T-cell (primary cell): ENCODE measurements around the gene COTL1. TPM values are rescaled to one million over a fixed set of nuclear protein-coding genes. Genes with fewer than 3 reads are reported as not detected.

Experiments used
- ATAC-seq, 4 experiments: fragments of 200-7000 bp in 3 of 4; fragments of 150-1000 bp in 1 of 4; cut with Tn5 transposase; replicated peaks in 1 of 4; 1 replicate in 3 of 4; 2 replicates in 1 of 4; pipeline ENCODE4 v1.10.0; 2021; ENCODE audit warnings: moderate library complexity in 3 of 4, mild to moderate bottlenecking in 2 of 4, moderate number of reproducible peaks in 1 of 4
- CTCF ChIA-PET, 2 donors: fragments of 300-600 bp; sonication (Branson Sonifier 250); formaldehyde crosslinking; loops; one replicate each; lab custom pipeline; 2022; ENCODE audit warnings: antibody characterized with exemption in 2 of 2; lab: Charles Lee
- POLR2A ChIA-PET, 2 donors: fragments of 300-600 bp; sonication (Branson Sonifier 250); formaldehyde crosslinking; loops; one replicate each; lab custom pipeline; 2022; ENCODE audit warnings: antibody characterized with exemption in 2 of 2; lab: Charles Lee
- DNase-seq, 35 experiments: peaks; one replicate each; pipeline versions ENCODE4 v3.0.0 to v3.0.0-alpha.2; 2013 to 2023
- H3K27ac ChIP-seq: one replicate; pipeline ENCODE4 v1.5.1; 2013; ENCODE audit warnings: low read length
- H3K27me3 ChIP-seq, 2 experiments: replicated peaks in 1 of 2; 1 replicate in 1 of 2; 2 replicates in 1 of 2; pipeline versions ENCODE4 v1.6.1 to v1.7.0; 2013; ENCODE audit warnings: low read length in 1 of 2, mixed read lengths in 1 of 2; ENCODE audit not compliant: control insufficient read depth in 2 of 2, insufficient read depth in 2 of 2; ENCODE audit errors: extremely low read depth in 1 of 2
- H3K36me3 ChIP-seq, 2 donors: 1 replicate in 1 of 2; 2 replicates in 1 of 2; pipeline versions ENCODE4 v1.6.1 to v1.7.0; 2013; ENCODE audit warnings: low read length in 1 of 2; ENCODE audit not compliant: control insufficient read depth in 2 of 2, insufficient read depth in 1 of 2; ENCODE audit errors: extremely low read depth in 1 of 2
- H3K4me1 ChIP-seq, 2 experiments: 1 replicate in 1 of 2; 2 replicates in 1 of 2; pipeline versions ENCODE4 v1.6.1 to v1.7.0; 2013; ENCODE audit warnings: low read length in 2 of 2, mixed read lengths in 1 of 2; ENCODE audit not compliant: insufficient read depth in 2 of 2, control insufficient read depth in 1 of 2; ENCODE audit errors: extremely low read depth in 1 of 2
- H3K4me3 ChIP-seq, 2 donors: 1 replicate in 1 of 2; 2 replicates in 1 of 2; pipeline versions ENCODE4 v1.5.1 to v1.7.0; 2013; ENCODE audit warnings: mild to moderate bottlenecking in 2 of 2, low read length in 1 of 2, moderate library complexity in 1 of 2; ENCODE audit not compliant: control insufficient read depth in 1 of 2; ENCODE audit errors: extremely low read depth in 1 of 2
- H3K9me3 ChIP-seq: 2 replicates; pipeline ENCODE4 v1.7.0; 2013
- H3K27ac Mint-ChIP-seq, 2 donors: one replicate each; pipeline ENCODE4 v1.8.0; 2020 to 2021; ENCODE audit warnings: mild to moderate bottlenecking in 2 of 2, mixed read lengths in 2 of 2
- H3K27me3 Mint-ChIP-seq, 2 donors: one replicate each; pipeline ENCODE4 v1.8.0; 2021 to 2022; ENCODE audit warnings: mixed read lengths in 2 of 2
- H3K36me3 Mint-ChIP-seq: one replicate; pipeline ENCODE4 v1.8.0; 2021; ENCODE audit warnings: mixed read lengths
- H3K4me1 Mint-ChIP-seq, 3 donors: one replicate each; pipeline ENCODE4 v1.8.0; 2020 to 2022; ENCODE audit warnings: mixed read lengths in 3 of 3, mild to moderate bottlenecking in 1 of 3
- H3K4me3 Mint-ChIP-seq, 3 donors: one replicate each; pipeline ENCODE4 v1.8.0; 2020 to 2022; ENCODE audit warnings: mild to moderate bottlenecking in 3 of 3, mixed read lengths in 3 of 3, moderate library complexity in 3 of 3
- H3K9me3 Mint-ChIP-seq, 3 donors: one replicate each; pipeline ENCODE4 v1.8.0; 2020 to 2022; ENCODE audit warnings: mixed read lengths in 3 of 3
- WGBS: methylation state at CpG from one replicate; pipeline ENCODE4 v1.1.5; 2013; ENCODE audit warnings: missing lambda C conversion rate; ENCODE audit not compliant: insufficient coverage; 5-methylcytosine and 5-hydroxymethylcytosine counted together
- total RNA-seq, 35 experiments: library from RNA in 6 of 35; stranded (reverse) in 6 of 35; fragments of 120-200 nt in 1 of 35; gene quantifications; one replicate each; pipeline versions ENCODE4 v1.2.1 to v1.2.4 and lab custom pipeline; 2013 to 2026

Gene COTL1
- total RNA-seq, 5 donors from 2014 or later (not counting 1 experiment from before 2014, with no cell fraction given), result 205 to 265 (median 221) TPM

DNA sequence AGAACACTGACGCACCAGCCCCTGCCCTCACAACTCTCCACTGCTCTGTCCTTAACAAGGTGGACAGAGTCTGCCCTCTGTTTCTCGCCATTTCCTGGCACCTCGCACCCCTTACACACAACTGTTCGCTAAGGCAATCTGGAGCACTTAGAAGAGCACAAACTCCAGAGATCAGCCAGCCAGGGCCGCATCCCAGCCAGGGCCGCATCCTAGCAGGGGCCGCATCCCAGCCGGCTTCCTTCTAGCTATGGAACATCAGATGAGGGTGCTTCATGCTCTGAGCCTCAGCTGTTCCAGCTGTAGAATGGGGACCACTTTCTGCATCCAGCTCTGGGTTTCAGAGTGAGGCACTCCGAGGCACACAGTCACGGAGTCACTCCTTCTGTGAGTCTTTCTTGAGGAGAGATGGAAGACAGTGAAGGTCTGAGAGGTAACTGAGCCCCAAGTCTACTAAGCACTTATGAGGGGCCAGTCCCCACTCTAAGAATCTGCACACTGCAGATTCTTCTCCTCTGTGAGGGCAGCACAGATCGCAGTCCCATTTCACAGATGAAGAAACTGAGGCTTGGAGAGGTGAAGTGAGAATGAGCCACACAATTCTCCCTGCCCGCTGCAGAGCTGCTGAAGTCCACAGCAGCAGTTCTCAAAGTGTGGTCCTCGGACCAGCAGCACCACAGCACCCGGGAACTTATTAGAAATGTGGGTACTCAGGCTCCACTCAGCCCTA lies 20.9 kb downstream of the COTL1 start:
- peaks cover 88 to 96% (median 94%) of the 10 kb centered on the region in 3 donors for H3K4me1 Mint-ChIP-seq
- POLR2A ChIA-PET, result interaction anchor here in 1 of 2 donors (0.6 to 1.1 kb wide), 2 partner anchors 11 to 45 kb away, joined by 3 to 17 read pairs; no protein-coding TSS in a partner anchor
- CTCF ChIA-PET, result interaction anchor here (0.9 to 1.4 kb wide), 5 partner anchors 16 to 129 kb away, joined by 3 to 5 read pairs (median 4); no protein-coding TSS in a partner anchor
- no peaks in the 10 kb centered on the region for H3K9me3 ChIP-seq
- peak overlapping the region; percentile 1 to 41 for H3K4me3 ChIP-seq
- no peaks in the 10 kb centered on the region for H3K27me3 Mint-ChIP-seq
- H3K27ac ChIP-seq, result peak overlapping the region; percentile 95
- H3K36me3 ChIP-seq, result peaks cover 2 to 11% of the 10 kb centered on the region in 2 donors
- peaks cover 13% of the 10 kb centered on the region for H3K36me3 Mint-ChIP-seq
- H3K9me3 Mint-ChIP-seq, result no peaks in the 10 kb centered on the region
- no peak for ATAC-seq
- peak overlapping the region; percentile 96 to 97 for H3K27ac Mint-ChIP-seq
- H3K4me1 ChIP-seq, result peaks cover 69 to 95% of the 10 kb centered on the region in 2 experiments
- no peak for DNase-seq
- peaks cover 0 to 7% of the 10 kb centered on the region in 2 experiments for H3K27me3 ChIP-seq
- WGBS, result 74% methylated on average over 10 of the region's 14 CpGs
- peak overlapping the region; percentile 9 to 77 (median 68) for H3K4me3 Mint-ChIP-seq

DNA sequence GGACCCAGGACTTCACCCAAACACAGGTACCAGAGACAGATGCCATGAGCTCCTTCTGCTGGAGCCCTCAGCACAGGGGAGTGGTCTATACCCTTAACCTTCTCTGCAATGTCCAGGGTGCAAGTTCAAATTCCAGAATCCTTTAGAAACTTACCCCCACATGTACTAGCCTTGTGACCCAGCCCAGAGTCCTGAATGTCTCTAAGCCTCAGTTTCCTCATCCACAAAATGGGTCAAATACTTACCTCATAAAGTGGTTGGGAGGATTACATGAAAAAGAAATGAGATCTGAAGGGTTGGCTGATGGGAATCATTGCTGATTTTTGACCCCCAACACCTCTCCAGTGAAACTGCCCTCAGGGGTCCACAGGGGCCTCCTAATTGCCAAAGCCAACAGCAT lies 21.7 kb downstream of the COTL1 start:
- H3K27ac ChIP-seq, result peak overlapping the region; percentile 95
- H3K4me1 ChIP-seq, result peaks cover 61 to 89% of the 10 kb centered on the region in 2 experiments
- ATAC-seq (no peak), DNase-seq (no peak)
- H3K36me3 ChIP-seq, result peaks cover 5 to 11% of the 10 kb centered on the region in 2 donors
- Mint-ChIP-seq H3K4me3 (peak overlapping the region in 1 of 3 donors; percentile 77), H3K9me3 (no peaks in the 10 kb centered on the region), H3K27me3 (no peaks in the 10 kb centered on the region), H3K36me3 (peaks cover 14% of the 10 kb centered on the region), H3K27ac (peak overlapping the region; percentile 96 to 97), H3K4me1 (peaks cover 80 to 89% (median 87%) of the 10 kb centered on the region in 3 donors)
- peaks cover 0 to 7% of the 10 kb centered on the region in 2 experiments for H3K27me3 ChIP-seq
- ChIA-PET CTCF (interaction anchor here in 1 of 2 donors (1.0 kb wide), 1 partner anchor 90 kb away, joined by 5 read pairs; no protein-coding TSS in a partner anchor), POLR2A (interaction anchor here in 1 of 2 donors (0.6 kb wide), 1 partner anchor 23 kb away, joined by 4 read pairs; no protein-coding TSS in a partner anchor)
- no peak overlapping the region for H3K4me3 ChIP-seq
- no peaks in the 10 kb centered on the region for H3K9me3 ChIP-seq

DNA sequence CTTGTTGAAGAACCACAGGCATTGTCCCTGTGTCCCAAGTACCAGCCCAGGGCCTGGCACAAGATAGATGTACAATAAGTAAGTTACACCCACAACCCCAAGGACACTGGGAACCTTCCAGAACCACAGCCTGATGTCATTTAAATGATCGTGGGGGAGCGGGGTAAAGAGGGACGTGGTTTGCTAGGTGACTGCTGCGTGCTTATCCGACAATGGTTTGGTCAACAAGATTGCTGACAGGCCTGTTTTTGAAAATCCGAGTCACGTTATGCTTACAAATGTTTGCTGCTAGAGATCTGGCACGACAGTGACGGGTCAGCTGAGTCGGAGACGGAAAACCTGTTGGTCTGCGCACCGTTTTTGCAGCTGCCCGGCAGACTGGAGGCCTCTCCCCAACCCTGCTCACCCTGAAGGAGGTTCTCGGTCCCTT lies 22.8 kb downstream of the COTL1 start:
- CTCF ChIA-PET, result interaction anchor here in 1 of 2 donors (1.6 kb wide), 1 partner anchor 46 kb away, joined by 7 read pairs; no protein-coding TSS in a partner anchor
- peak in 1 of 35 experiments; percentile 61 for DNase-seq
- Mint-ChIP-seq H3K9me3 (no peaks in the 10 kb centered on the region), H3K27ac (peak overlapping the region; percentile 95 to 97), H3K4me1 (peaks cover 69 to 78% (median 76%) of the 10 kb centered on the region in 3 donors), H3K27me3 (no peaks in the 10 kb centered on the region), H3K36me3 (peaks cover 16% of the 10 kb centered on the region), H3K4me3 (peak overlapping the region; percentile 77 to 82 (median 82))
- 36% methylated on average over 8 of the region's 15 CpGs for WGBS
- H3K9me3 ChIP-seq, result no peaks in the 10 kb centered on the region
- peak overlapping the region; percentile 95 for H3K27ac ChIP-seq
- no peak for ATAC-seq
- POLR2A ChIA-PET, result no interaction called here
- H3K36me3 ChIP-seq, result peaks cover 6 to 18% of the 10 kb centered on the region in 2 donors
- peak overlapping the region; percentile 56 to 58 for H3K4me3 ChIP-seq
- H3K27me3 ChIP-seq, result peaks cover 0 to 7% of the 10 kb centered on the region in 2 experiments
- peaks cover 50 to 79% of the 10 kb centered on the region in 2 experiments for H3K4me1 ChIP-seq

DNA sequence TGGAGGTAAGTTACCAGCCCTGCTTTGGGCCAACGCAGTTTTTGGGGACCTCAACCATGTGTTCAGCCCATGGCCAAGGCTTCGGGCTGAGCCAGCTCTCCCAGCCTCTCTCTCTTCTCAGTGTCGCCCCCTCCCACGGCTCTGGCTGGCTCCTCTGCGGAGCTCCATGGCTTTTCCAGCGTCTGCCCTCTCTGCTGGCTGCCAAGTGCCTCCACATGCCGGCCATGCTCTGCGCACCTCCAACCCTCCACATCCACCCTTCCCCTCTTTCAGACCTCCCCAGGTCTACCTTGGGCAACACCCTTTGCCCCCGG lies 23.2 kb downstream of the COTL1 start:
- H3K27me3 ChIP-seq, result peaks cover 0 to 7% of the 10 kb centered on the region in 2 experiments
- POLR2A ChIA-PET, result interaction anchor here in 1 of 2 donors (0.6 kb wide), 1 partner anchor 22 kb away, joined by 3 read pairs; no protein-coding TSS in a partner anchor
- peaks cover 8 to 21% of the 10 kb centered on the region in 2 donors for H3K36me3 ChIP-seq
- H3K27ac ChIP-seq, result peak overlapping the region; percentile 95
- peak overlapping the region; percentile 95 to 97 for H3K27ac Mint-ChIP-seq
- H3K9me3 ChIP-seq, result no peaks in the 10 kb centered on the region
- H3K4me3 ChIP-seq, result peak overlapping the region; percentile 56 to 58
- peaks cover 46 to 79% of the 10 kb centered on the region in 2 experiments for H3K4me1 ChIP-seq
- H3K36me3 Mint-ChIP-seq, result peaks cover 20% of the 10 kb centered on the region
- peak overlapping the region; percentile 77 to 82 (median 82) for H3K4me3 Mint-ChIP-seq
- H3K27me3 Mint-ChIP-seq, result no peaks in the 10 kb centered on the region
- CTCF ChIA-PET, result interaction anchor here (0.6 to 1.7 kb wide), 9 partner anchors 13 to 129 kb away, joined by 3 to 7 read pairs (median 3); no protein-coding TSS in a partner anchor
- DNase-seq, result no peak
- ATAC-seq, result peak in 3 of 4 experiments; percentile 3 to 33 (median 4)
- 47% methylated on average over 8 of the region's 9 CpGs for WGBS
- no peaks in the 10 kb centered on the region for H3K9me3 Mint-ChIP-seq
- peaks cover 65 to 74% (median 74%) of the 10 kb centered on the region in 3 donors for H3K4me1 Mint-ChIP-seq

DNA sequence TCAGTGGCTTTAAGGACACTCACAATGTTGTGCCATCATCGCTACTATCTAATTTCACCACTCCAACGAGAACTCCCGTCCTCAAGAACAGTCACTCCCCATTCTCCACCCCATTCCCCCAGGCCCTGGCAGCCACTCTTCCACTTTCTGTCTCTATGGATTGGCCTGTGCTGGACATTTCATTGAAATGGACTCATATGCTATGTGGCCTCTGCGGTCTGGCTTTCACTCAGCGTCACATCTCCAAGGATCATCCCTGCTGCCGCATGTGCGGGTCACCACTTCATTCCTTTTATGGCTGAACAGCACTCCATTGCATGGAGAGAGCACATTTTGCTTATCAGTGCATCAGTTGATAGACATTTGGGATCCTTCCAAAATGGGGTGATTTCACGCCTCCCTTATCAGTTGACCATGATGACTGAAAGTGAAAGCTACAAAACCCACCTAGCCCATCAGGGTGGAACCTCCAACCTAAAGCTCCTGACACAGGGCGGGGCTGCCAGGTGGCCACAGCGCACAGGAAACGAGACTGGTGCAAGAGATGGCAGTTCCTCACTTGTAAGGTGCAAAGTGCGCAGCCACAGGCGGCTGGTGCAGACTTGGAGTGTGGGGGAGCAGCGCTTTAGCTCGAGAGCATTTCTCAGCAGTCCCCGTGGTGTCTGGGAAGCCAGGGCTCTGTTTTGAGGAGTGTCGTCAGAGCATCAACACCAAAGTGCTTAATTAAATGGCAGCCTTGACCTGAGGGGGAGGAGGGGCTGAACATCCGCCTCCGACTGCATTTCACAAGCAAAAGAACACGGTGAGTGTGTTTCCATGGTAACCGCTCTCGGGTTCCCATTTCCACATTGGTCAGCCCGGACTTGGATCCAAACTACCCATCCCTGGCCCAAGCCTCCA lies 23.8 kb downstream of the COTL1 start:
- no peaks in the 10 kb centered on the region for H3K27me3 Mint-ChIP-seq
- H3K4me3 ChIP-seq, result peak overlapping the region; percentile 56 to 58
- DNase-seq (peak; percentile 54 to 93 (median 84)), ATAC-seq (peak; percentile 84 to 92 (median 86))
- 26% methylated on average over 18 of the region's 23 CpGs for WGBS
- peaks cover 59 to 68% (median 68%) of the 10 kb centered on the region in 3 donors for H3K4me1 Mint-ChIP-seq
- ChIA-PET CTCF (interaction anchor here (0.6 to 1.7 kb wide), 10 partner anchors 14 to 129 kb away, joined by 3 to 7 read pairs (median 4); no protein-coding TSS in a partner anchor), POLR2A (interaction anchor here (0.5 to 0.6 kb wide), 2 partner anchors 22 to 482 kb away, joined by 3 to 10 read pairs; no protein-coding TSS in a partner anchor)
- peaks cover 26% of the 10 kb centered on the region for H3K36me3 Mint-ChIP-seq
- H3K27ac ChIP-seq, result peak overlapping the region; percentile 95
- H3K9me3 ChIP-seq, result no peaks in the 10 kb centered on the region
- peak overlapping the region; percentile 77 to 82 (median 82) for H3K4me3 Mint-ChIP-seq
- peaks cover 42 to 75% of the 10 kb centered on the region in 2 experiments for H3K4me1 ChIP-seq
- H3K27me3 ChIP-seq, result peaks cover 0 to 7% of the 10 kb centered on the region in 2 experiments
- peaks cover 8 to 28% of the 10 kb centered on the region in 2 donors for H3K36me3 ChIP-seq
- H3K9me3 Mint-ChIP-seq, result no peaks in the 10 kb centered on the region
- H3K27ac Mint-ChIP-seq, result peak overlapping the region; percentile 95 to 97
